Heart right ventricle (tissue), 16 donors: ENCODE results near the gene URM1. TPM values are rescaled to one million over a fixed set of nuclear protein-coding genes. Genes with fewer than 3 reads are reported as not detected.
"Not testable (repeated sequence)": the region's sequence is repeated elsewhere in the genome, so short reads cannot be mapped to it uniquely, and the experiment has no call there.

Source experiments
- ATAC-seq, 8 donors: fragments of 200-7000 bp; cut with Tn5 transposase; one replicate each; pipeline ENCODE4 v1.9.1; 2020; ENCODE audit warnings: mild to moderate bottlenecking in 8 of 8, moderate library complexity in 8 of 8, moderate number of reproducible peaks in 1 of 8
- DNase-seq, 2 donors: peaks; one replicate each; pipeline ENCODE4 v3.0.0-alpha.2; 2020
- H3K27ac ChIP-seq, 10 donors: fragments of 200-600 bp; sonication (generic) in 2 of 10; one replicate each; pipeline versions ENCODE4 v1.5.0 to v1.8.0; 2020 to 2022; ENCODE audit warnings: mild to moderate bottlenecking in 3 of 10
- H3K27me3 ChIP-seq, 7 donors: fragments of 200-600 bp; one replicate each; pipeline ENCODE4 v1.8.0; 2021 to 2022; ENCODE audit warnings: mild to moderate bottlenecking in 2 of 7
- H3K36me3 ChIP-seq, 9 donors: fragments of 200-600 bp; sonication (generic) in 1 of 9; one replicate each; pipeline versions ENCODE4 v1.5.0 to v1.8.0; 2020 to 2022; ENCODE audit warnings: mild to moderate bottlenecking in 2 of 9
- H3K4me1 ChIP-seq, 9 donors: fragments of 200-600 bp; sonication (generic) in 1 of 9; one replicate each; pipeline versions ENCODE4 v1.5.0 to v1.8.0; 2020 to 2022; ENCODE audit warnings: mild to moderate bottlenecking in 4 of 9
- H3K4me3 ChIP-seq, 10 donors: fragments of 200-600 bp; sonication (generic) in 2 of 10; one replicate each; pipeline versions ENCODE4 v1.5.0 to v1.8.0; 2020 to 2022; ENCODE audit warnings: mild to moderate bottlenecking in 7 of 10, moderate library complexity in 2 of 10
- H3K9me3 ChIP-seq, 11 donors: fragments of 200-600 bp in 10 of 11; sonication (generic) in 2 of 11; one replicate each; pipeline versions ENCODE4 v1.5.0 to v1.8.0; 2013 to 2022; ENCODE audit warnings: mild to moderate bottlenecking in 2 of 11, control low read depth in 1 of 11, moderate library complexity in 1 of 11
- CTCF ChIP-seq, 9 donors: fragments of 200-600 bp; sonication (generic) in 2 of 9; IDR thresholded peaks; one replicate each; pipeline versions ENCODE4 v1.5.0 to v1.8.0; 2021 to 2022; ENCODE audit warnings: antibody characterized with exemption in 9 of 9, mild to moderate bottlenecking in 5 of 9, moderate library complexity in 1 of 9
- WGBS, 2 donors: extraction: QIAGEN DNeasy Blood & Tissue Kit; methylation state at CpG; one replicate each; pipeline ENCODE4 v1.1.7; 2013; ENCODE audit warnings: inconsistent platforms in 1 of 2; 5-methylcytosine and 5-hydroxymethylcytosine counted together
- intact Hi-C, 10 donors: fragments of 100-400 bp; cut with DNase I; formaldehyde crosslinking; loops; one replicate each; pipeline versions ENCODE4 v1.11.1 to v1.14.2; 2022
- polyA plus RNA-seq, 2 donors: library from polyadenylated mRNA; stranded (reverse); fragments of 200-250 nt; gene quantifications; one replicate each; pipeline ENCODE4 v1.2.3, GENCODE V29; 2013
- total RNA-seq, 10 donors: library from RNA; stranded (reverse); fragmentation: NEBNext Ultra II Directional in 3 of 10; extraction: Animal tissue kit (Norgen Biotek cat#: 25700) in 3 of 10; gene quantifications; one replicate each; pipeline versions ENCODE4 v1.2.1 to v1.2.4, GENCODE V29; 2021 to 2023
- donor health status: Arrhythmogenic right ventricular cardiomyopathy.
- donor health status: ischemic (EF 13 %, LVEDD 7.1; RV severe dilation, severe dysfunction).
- donor health status: healthy with polysubstance abuse.
- donor health status: DM: no; HTN: yes; CAD: no.
- donor health status: DM: no; HTN: no; CAD: no.
- donor health status: ischemic (EF 25% LVEDD 6.9; RV normal size, moderate dysfunction).
- donor health status: ischemic (EF 25% LVEDD 5.7; RV mildly dilated, moderate dysfunction).
- donor health status: healthy.
- donor health status: DM: yes; HTN: yes; CAD: no.
- donor health status: Ischemic cardiomyopathy.
- donor health status: ischemic (EF 35%, LVEDD 5.7; RV mildly dilated, moderate dysfunction).
- donor health status: nonischemic (EF 11% LVEDD 7.7; RV severe dilation, severe dysfunction).
- donor health status: DM: yes; HTN: yes; CAD: no.
- donor health status: PGD.
- donor health status: ischemic (EF 29% LVEDD 5.4; RV normal size, mild dysfunction).
- donor health status: nonischemic (EF 23%, LVEDD 6.1; RV moderate dilation, normal function).

Gene URM1
- total and polyA plus RNA-seq, 12 donors, result 18.7 to 75.7 (median 51.2) TPM

- H3K27ac ChIP-seq, result no peak overlapping the region
- WGBS, 2 donors, result 84 to 87% methylated on average over 11 of the region's 11 CpGs
- no peaks in the 10 kb centered on the region for H3K27me3 ChIP-seq
- H3K4me3 ChIP-seq, result no peak overlapping the region
- DNase-seq (no peak), ATAC-seq (no peak)
- TF ChIP-seq CTCF (IDR thresholded peaks at IDR 0.05), result no peak
- H3K36me3 ChIP-seq, result peaks cover 0 to 57% (median 4%) of the 10 kb centered on the region in 9 donors
- H3K9me3 ChIP-seq, result no peaks in the 10 kb centered on the region
- H3K4me1 ChIP-seq, result no peaks in the 10 kb centered on the region
- intact Hi-C loops, result no loop called here
These were observed 37.7 kb upstream of the URM1 start for GRCh38 chr9:128333451-128333869.

GRCh38 chr9:128335161-128335560, 36.0 kb upstream of the URM1 start:
- DNase-seq (no peak), ATAC-seq (no peak)
- no peak overlapping the region for H3K4me3 ChIP-seq
- peaks cover 0 to 7% (median 4%) of the 10 kb centered on the region in 9 donors for H3K4me1 ChIP-seq
- intact Hi-C loops, result no loop called here
- no peaks in the 10 kb centered on the region for H3K27me3 ChIP-seq
- TF ChIP-seq CTCF (IDR thresholded peaks at IDR 0.05), result no peak
- H3K27ac ChIP-seq, result no peak overlapping the region
- H3K9me3 ChIP-seq, result no peaks in the 10 kb centered on the region
- WGBS, 2 donors, result 83 to 88% methylated on average over 7 of the region's 7 CpGs
- H3K36me3 ChIP-seq, result peaks cover 0 to 43% (median 4%) of the 10 kb centered on the region in 9 donors

GRCh38 chr9:128335914-128336313, 35.3 kb upstream of the URM1 start:
- Histone ChIP-seq H3K27ac (no peak overlapping the region), H3K4me3 (no peak overlapping the region), H3K4me1 (peaks cover 0 to 8% (median 6%) of the 10 kb centered on the region in 9 donors), H3K27me3 (no peaks in the 10 kb centered on the region), H3K9me3 (no peaks in the 10 kb centered on the region), H3K36me3 (peaks cover 0 to 38% (median 4%) of the 10 kb centered on the region in 9 donors)
- no peak for DNase-seq
- WGBS, 2 donors, result 94 to 96% methylated on average over 2 of the region's 2 CpGs
- intact Hi-C loops, result no loop called here
- no peak for TF ChIP-seq CTCF (IDR thresholded peaks at IDR 0.05)
- ATAC-seq, result no peak

- Histone ChIP-seq H3K4me3 (no peak overlapping the region), H3K27ac (no peak overlapping the region), H3K9me3 (no peaks in the 10 kb centered on the region), H3K36me3 (peaks cover 0 to 31% (median 6%) of the 10 kb centered on the region in 9 donors), H3K4me1 (peaks cover 0 to 18% (median 13%) of the 10 kb centered on the region in 9 donors), H3K27me3 (no peaks in the 10 kb centered on the region)
- 92 to 94% methylated on average over 7 of the region's 7 CpGs for WGBS, 2 donors
- intact Hi-C loops, result no loop called here
- no peak for TF ChIP-seq CTCF (IDR thresholded peaks at IDR 0.05)
- ATAC-seq (no peak), DNase-seq (no peak)
These were observed 33.2 kb upstream of the URM1 start for GRCh38 chr9:128337936-128338335.

GRCh38 chr9:128338852-128339614, 32.1 kb upstream of the URM1 start:
- H3K36me3 ChIP-seq, result peaks cover 0 to 31% (median 17%) of the 10 kb centered on the region in 9 donors
- DNase-seq, H3K9me3 ChIP-seq, intact Hi-C loops, H3K27ac ChIP-seq, H3K27me3 ChIP-seq, H3K4me3 ChIP-seq, ATAC-seq: not testable (repeated sequence)
- H3K4me1 ChIP-seq, result peaks cover 0 to 18% (median 13%) of the 10 kb centered on the region in 9 donors
- WGBS, 2 donors, result 94 to 95% methylated on average over 15 of the region's 15 CpGs
